Osteocyte (in vitro differentiated cells): ENCODE data around the gene MLXIPL. TPM values are rescaled to one million over a fixed set of nuclear protein-coding genes. Genes with fewer than 3 reads are reported as not detected.

Experiments
- DNase-seq: peaks from one replicate; pipeline ENCODE4 v3.0.0; 2021; ENCODE audit warnings: mixed read lengths; ENCODE audit not compliant: unreplicated experiment; ENCODE audit errors: extremely low spot score
- H3K27ac Mint-ChIP-seq: one replicate; pipeline ENCODE4 v1.8.0; 2021; ENCODE audit warnings: mild to moderate bottlenecking, mixed read lengths; ENCODE audit not compliant: unreplicated experiment
- H3K27me3 Mint-ChIP-seq: one replicate; pipeline ENCODE4 v1.8.0; 2021; ENCODE audit warnings: mixed read lengths; ENCODE audit not compliant: unreplicated experiment
- H3K36me3 Mint-ChIP-seq: one replicate; pipeline ENCODE4 v1.8.0; 2021; ENCODE audit warnings: mixed read lengths; ENCODE audit not compliant: unreplicated experiment
- H3K4me1 Mint-ChIP-seq: one replicate; pipeline ENCODE4 v1.8.0; 2021; ENCODE audit warnings: mixed read lengths; ENCODE audit not compliant: unreplicated experiment
- H3K4me3 Mint-ChIP-seq: one replicate; pipeline ENCODE4 v1.8.0; 2021; ENCODE audit warnings: mild to moderate bottlenecking, moderate library complexity, mixed read lengths; ENCODE audit not compliant: unreplicated experiment
- H3K9me3 Mint-ChIP-seq: one replicate; pipeline ENCODE4 v1.8.0; 2021; ENCODE audit warnings: mixed read lengths; ENCODE audit not compliant: unreplicated experiment
- total RNA-seq: library from RNA; stranded (reverse); gene quantifications from 2 replicates; pipeline ENCODE4 v1.2.1, GENCODE V29; 2021
- TF ChIP-seq, protein P1 (sequence below): fragments of 200-600 bp; sonication (generic); IDR thresholded peaks from 2 replicates; pipeline ENCODE4 v1.5.0; 2021; ENCODE audit warnings: antibody characterized with exemption, mild to moderate bottlenecking, moderate library complexity

Gene MLXIPL
- total RNA-seq, 1 donor from 2014 or later = 0.43 TPM

DNA sequence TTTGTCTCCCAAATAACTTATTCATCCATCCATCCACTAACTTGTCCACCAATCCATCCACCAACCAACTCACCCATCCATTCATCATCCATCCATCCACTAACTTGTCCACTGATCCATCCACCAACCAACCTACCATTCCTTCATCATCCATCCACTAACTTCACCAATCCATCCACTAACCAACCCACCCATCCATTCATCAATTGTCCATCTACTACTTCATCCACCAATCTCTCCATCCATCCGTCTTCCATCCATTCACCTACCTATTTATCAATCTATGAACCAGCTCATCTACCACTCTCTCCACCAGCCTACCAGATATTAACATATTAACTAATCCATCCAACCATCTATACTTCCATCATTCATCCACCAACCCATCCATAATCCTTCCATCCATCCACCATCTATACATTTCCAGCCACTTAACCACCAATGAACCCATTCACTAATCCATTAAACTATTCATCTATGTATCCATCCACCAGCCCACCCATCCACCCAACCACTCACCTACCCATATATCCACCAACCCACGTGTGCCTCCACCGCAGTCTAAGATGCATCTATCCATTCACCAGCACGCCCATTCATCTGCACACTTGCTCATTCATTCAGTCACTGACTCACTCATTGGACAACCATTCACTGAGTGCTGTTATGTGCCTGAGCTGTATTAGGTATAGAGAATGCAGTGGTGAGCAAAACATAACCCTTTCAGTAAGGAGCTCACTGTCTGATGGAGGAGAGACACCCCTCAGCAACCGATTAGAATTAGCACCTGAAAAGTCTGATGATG is 26.1 kb downstream of the MLXIPL start:
- TF ChIP-seq, protein P1, sequence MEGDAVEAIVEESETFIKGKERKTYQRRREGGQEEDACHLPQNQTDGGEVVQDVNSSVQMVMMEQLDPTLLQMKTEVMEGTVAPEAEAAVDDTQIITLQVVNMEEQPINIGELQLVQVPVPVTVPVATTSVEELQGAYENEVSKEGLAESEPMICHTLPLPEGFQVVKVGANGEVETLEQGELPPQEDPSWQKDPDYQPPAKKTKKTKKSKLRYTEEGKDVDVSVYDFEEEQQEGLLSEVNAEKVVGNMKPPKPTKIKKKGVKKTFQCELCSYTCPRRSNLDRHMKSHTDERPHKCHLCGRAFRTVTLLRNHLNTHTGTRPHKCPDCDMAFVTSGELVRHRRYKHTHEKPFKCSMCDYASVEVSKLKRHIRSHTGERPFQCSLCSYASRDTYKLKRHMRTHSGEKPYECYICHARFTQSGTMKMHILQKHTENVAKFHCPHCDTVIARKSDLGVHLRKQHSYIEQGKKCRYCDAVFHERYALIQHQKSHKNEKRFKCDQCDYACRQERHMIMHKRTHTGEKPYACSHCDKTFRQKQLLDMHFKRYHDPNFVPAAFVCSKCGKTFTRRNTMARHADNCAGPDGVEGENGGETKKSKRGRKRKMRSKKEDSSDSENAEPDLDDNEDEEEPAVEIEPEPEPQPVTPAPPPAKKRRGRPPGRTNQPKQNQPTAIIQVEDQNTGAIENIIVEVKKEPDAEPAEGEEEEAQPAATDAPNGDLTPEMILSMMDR = no peak
- H3K27me3 Mint-ChIP-seq = peaks cover 22% of the 10 kb centered on the region
- H3K27ac Mint-ChIP-seq = no peak overlapping the region
- no peak for DNase-seq
- no peak overlapping the region for H3K4me3 Mint-ChIP-seq
- H3K36me3 Mint-ChIP-seq = no peaks in the 10 kb centered on the region
- H3K4me1 Mint-ChIP-seq = peaks cover 4% of the 10 kb centered on the region
- no peaks in the 10 kb centered on the region for H3K9me3 Mint-ChIP-seq

DNA sequence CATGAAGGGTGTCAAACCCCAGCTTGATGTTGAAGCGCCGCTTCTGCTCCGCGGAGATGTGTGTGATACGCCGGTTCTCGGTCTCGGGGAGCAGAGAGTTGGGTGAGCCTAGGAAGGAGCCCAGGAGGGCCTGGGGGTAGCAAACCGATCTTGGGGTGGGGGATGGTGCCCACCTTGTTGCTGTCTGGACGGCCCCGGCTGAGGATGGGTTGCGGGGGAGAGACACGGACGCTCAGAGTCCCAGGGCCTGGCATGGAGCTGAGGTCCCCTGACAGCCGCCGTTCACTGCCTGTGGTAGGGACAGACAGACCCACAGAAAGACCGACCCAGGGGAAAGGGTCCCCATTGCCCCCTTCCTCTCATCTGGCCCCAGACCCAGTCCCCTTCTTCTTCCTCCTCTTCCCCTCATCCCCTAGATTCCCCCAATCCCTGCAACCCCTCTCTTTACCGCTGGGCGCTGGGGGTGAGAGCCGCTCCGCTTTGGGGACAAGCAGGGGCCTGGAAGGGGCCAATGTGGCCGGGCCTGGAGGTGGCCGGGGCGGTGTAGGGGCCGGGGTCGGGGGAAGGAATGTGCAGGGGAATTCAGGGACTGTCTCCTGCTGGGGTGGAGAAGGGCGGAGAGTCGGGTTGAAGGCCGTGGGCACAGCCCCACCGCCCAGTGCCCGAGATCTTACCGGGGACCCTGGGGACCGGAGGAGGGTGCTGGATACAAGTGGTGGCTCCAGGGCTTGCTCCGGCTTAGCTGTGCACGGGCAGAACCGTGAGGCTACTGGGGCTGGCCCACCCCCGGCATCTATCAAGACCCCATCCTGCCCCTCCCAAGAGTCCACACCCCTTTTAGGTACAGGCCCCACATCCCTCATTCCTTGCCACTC is 27.9 kb downstream of the MLXIPL start:
- no peak overlapping the region for H3K27ac Mint-ChIP-seq
- H3K27me3 Mint-ChIP-seq = peaks cover 22% of the 10 kb centered on the region
- no peaks in the 10 kb centered on the region for H3K36me3 Mint-ChIP-seq
- no peaks in the 10 kb centered on the region for H3K9me3 Mint-ChIP-seq
- TF ChIP-seq, protein P1 = no peak
- DNase-seq = no peak
- H3K4me1 Mint-ChIP-seq = no peaks in the 10 kb centered on the region
- no peak overlapping the region for H3K4me3 Mint-ChIP-seq

- no peak overlapping the region for H3K27ac Mint-ChIP-seq
- no peak for DNase-seq
- TF ChIP-seq, protein P1 = no peak
- H3K4me3 Mint-ChIP-seq = no peak overlapping the region
- H3K36me3 Mint-ChIP-seq = no peaks in the 10 kb centered on the region
- H3K27me3 Mint-ChIP-seq = peaks cover 22% of the 10 kb centered on the region
- no peaks in the 10 kb centered on the region for H3K9me3 Mint-ChIP-seq
- H3K4me1 Mint-ChIP-seq = no peaks in the 10 kb centered on the region
Measured at GRCh38 chr7:73595358-73595757, 29.0 kb downstream of the MLXIPL start.

GRCh38 chr7:73593207-73594045 is 30.9 kb downstream of the MLXIPL start:
- H3K4me1 Mint-ChIP-seq = no peaks in the 10 kb centered on the region
- no peak for DNase-seq
- H3K9me3 Mint-ChIP-seq = no peaks in the 10 kb centered on the region
- H3K36me3 Mint-ChIP-seq = no peaks in the 10 kb centered on the region
- peaks cover 17% of the 10 kb centered on the region for H3K27me3 Mint-ChIP-seq
- TF ChIP-seq, protein P1 = no peak
- H3K4me3 Mint-ChIP-seq = no peak overlapping the region
- H3K27ac Mint-ChIP-seq = no peak overlapping the region
